HEK293 (cell line): ENCODE results near the gene NANOS1.

ENCODE experiments used
- CTCF ChIA-PET: fragments of 350-600 bp; formaldehyde crosslinking; extraction: SDS; loops from one replicate; lab custom pipeline; 2021; ENCODE audit warnings: antibody characterized with exemption; lab: Yijun Ruan, JAX
- POLR2A ChIA-PET: fragments of 300-600 bp; formaldehyde crosslinking; extraction: SDS; loops from one replicate; lab custom pipeline; 2020; ENCODE audit warnings: antibody characterized with exemption, inconsistent platforms; lab: Yijun Ruan, JAX
- H3K27ac ChIP-seq: fragments of 200-500 bp; sonication (Bioruptor generic); 2 replicates; pipeline ENCODE4 v1.5.1; 2014; ENCODE audit warnings: low read depth, low read length, control low read depth, inconsistent platforms; ENCODE audit errors: extremely low read depth
- H3K36me3 ChIP-seq, 2 experiments: fragments of 200-500 bp in 1 of 2; sonication (Bioruptor generic) in 1 of 2; 1 replicate in 1 of 2; 2 replicates in 1 of 2; pipeline ENCODE4 v1.5.1; 2014 to 2017; ENCODE audit warnings: inconsistent platforms in 2 of 2, low read length in 2 of 2; ENCODE audit not compliant: control insufficient read depth in 2 of 2, insufficient read depth in 1 of 2
- H3K4me1 ChIP-seq: fragments of 200-500 bp; sonication (Bioruptor generic); 2 replicates; pipeline ENCODE4 v1.5.1; 2014; ENCODE audit warnings: mild to moderate bottlenecking, low read length, inconsistent platforms; ENCODE audit not compliant: control insufficient read depth, insufficient read depth
- H3K4me3 ChIP-seq: 2 replicates; pipeline ENCODE4 v1.5.1; 2011; ENCODE audit warnings: low read depth, mild to moderate bottlenecking, control low read depth, low read length, moderate library complexity
- H3K9me3 ChIP-seq: fragments of 200-500 bp; sonication (Bioruptor generic); 2 replicates; pipeline ENCODE4 v1.5.1; 2014; ENCODE audit warnings: low read depth, low read length, inconsistent platforms; ENCODE audit not compliant: control insufficient read depth, insufficient read depth
- FEZF1 ChIP-seq: fragments of 450-650 bp; formaldehyde crosslinking; IDR thresholded peaks from 2 replicates; pipeline ENCODE4 v1.5.1; 2016; ENCODE audit warnings: missing biosample characterization, missing genetic modification characterization
- GLIS1 ChIP-seq: fragments of 450-650 bp; formaldehyde crosslinking; IDR thresholded peaks from 2 replicates; pipeline ENCODE4 v1.5.1; 2016; ENCODE audit warnings: missing biosample characterization, missing genetic modification characterization
- GLIS2 ChIP-seq: fragments of 450-650 bp; formaldehyde crosslinking; IDR thresholded peaks from 2 replicates; pipeline ENCODE4 v1.5.1; 2016; ENCODE audit warnings: missing biosample characterization, missing genetic modification characterization
- HOXC10 ChIP-seq: sonication (generic); formaldehyde crosslinking; IDR thresholded peaks from 2 replicates; pipeline ENCODE4 v1.8.1; 2023; ENCODE audit warnings: mild to moderate bottlenecking, missing genetic modification reagents
- IKZF3 ChIP-seq: fragments of 450-650 bp; IDR thresholded peaks from 2 replicates; pipeline ENCODE4 v1.5.0; 2018; ENCODE audit warnings: missing biosample characterization, mild to moderate bottlenecking, missing genetic modification characterization, moderate library complexity
- PRDM4 ChIP-seq: fragments of 450-650 bp; formaldehyde crosslinking; IDR thresholded peaks from 2 replicates; pipeline ENCODE4 v1.5.1; 2017; ENCODE audit warnings: missing biosample characterization, missing genetic modification characterization
- YY1 ChIP-seq: fragments of 450-650 bp; formaldehyde crosslinking; IDR thresholded peaks from 2 replicates; pipeline ENCODE4 v1.5.1; 2018; ENCODE audit warnings: missing biosample characterization, missing genetic modification characterization
- ZFP37 ChIP-seq: fragments of 450-650 bp; formaldehyde crosslinking; IDR thresholded peaks from 2 replicates; pipeline ENCODE4 v1.5.1; 2016; ENCODE audit warnings: missing biosample characterization, missing genetic modification characterization
- ZIC2 ChIP-seq: fragments of 450-650 bp; formaldehyde crosslinking; IDR thresholded peaks from 2 replicates; pipeline ENCODE4 v1.5.1; 2016; ENCODE audit warnings: missing biosample characterization, missing genetic modification characterization
- ZNF24 ChIP-seq: fragments of 450-650 bp; formaldehyde crosslinking; IDR thresholded peaks from 2 replicates; pipeline ENCODE4 v1.5.1; 2016; ENCODE audit warnings: missing biosample characterization, missing genetic modification characterization
- ZNF324 ChIP-seq: fragments of 450-650 bp; formaldehyde crosslinking; IDR thresholded peaks from 2 replicates; pipeline ENCODE4 v1.5.1; 2016; ENCODE audit warnings: missing biosample characterization, missing genetic modification characterization
- ZNF398 ChIP-seq: fragments of 450-650 bp; formaldehyde crosslinking; IDR thresholded peaks from 2 replicates; pipeline ENCODE4 v1.5.1; 2017; ENCODE audit warnings: missing biosample characterization, missing genetic modification characterization
- ZNF623 ChIP-seq: fragments of 450-650 bp; formaldehyde crosslinking; IDR thresholded peaks from 2 replicates; pipeline ENCODE4 v1.5.1; 2016; ENCODE audit warnings: missing biosample characterization, missing genetic modification characterization
- ZNF792 ChIP-seq: fragments of 450-650 bp; formaldehyde crosslinking; IDR thresholded peaks from 2 replicates; pipeline ENCODE4 v1.5.1; 2016; ENCODE audit warnings: missing biosample characterization, missing genetic modification characterization
- TF ChIP-seq, protein P1 (sequence below): fragments of 450-650 bp; formaldehyde crosslinking; IDR thresholded peaks from 2 replicates; pipeline ENCODE4 v1.5.1; 2016; ENCODE audit warnings: missing biosample characterization, missing genetic modification characterization
- TF ChIP-seq, protein P2 (sequence below): fragments of 450-650 bp; formaldehyde crosslinking; IDR thresholded peaks from 2 replicates; pipeline ENCODE4 v1.5.1; 2016; ENCODE audit warnings: missing biosample characterization, missing genetic modification characterization
- TF ChIP-seq, protein P3 (sequence below): fragments of 450-650 bp; formaldehyde crosslinking; IDR thresholded peaks from 2 replicates; pipeline ENCODE4 v1.5.1; 2016; ENCODE audit warnings: missing biosample characterization, missing genetic modification characterization
- TF ChIP-seq, protein P4 (sequence below): fragments of 450-650 bp; formaldehyde crosslinking; IDR thresholded peaks from 2 replicates; pipeline ENCODE4 v1.5.1; 2016; ENCODE audit warnings: missing biosample characterization, missing genetic modification characterization

Gene NANOS1

GRCh38 chr10:119024882-119025281, 4.6 kb upstream of the NANOS1 start:
- no peak for TF ChIP-seq HOXC10
- TF ChIP-seq, all 188 proteins: peak for 0
- Histone ChIP-seq H3K4me3 (no peak overlapping the region), H3K27ac (no peak overlapping the region), H3K4me1 (no peaks in the 10 kb centered on the region; the same call in 1 of the 2 replicates), H3K9me3 (no peaks in the 10 kb centered on the region), H3K36me3 (no peaks in the 10 kb centered on the region)
- CTCF ChIA-PET = no interaction called here
- POLR2A ChIA-PET = no interaction called here

- no peak for TF ChIP-seq FEZF1 (tag by site-specific recombination)
- TF ChIP-seq IKZF3 (tag by site-specific recombination) = 0 out of 2 replicates have a peak, but pooled peaks have one; percentile 21
- TF ChIP-seq ZIC2 (tag by site-specific recombination) = peak; percentile 28; the same call in 1 of the 2 replicates
- TF ChIP-seq, protein P1, sequence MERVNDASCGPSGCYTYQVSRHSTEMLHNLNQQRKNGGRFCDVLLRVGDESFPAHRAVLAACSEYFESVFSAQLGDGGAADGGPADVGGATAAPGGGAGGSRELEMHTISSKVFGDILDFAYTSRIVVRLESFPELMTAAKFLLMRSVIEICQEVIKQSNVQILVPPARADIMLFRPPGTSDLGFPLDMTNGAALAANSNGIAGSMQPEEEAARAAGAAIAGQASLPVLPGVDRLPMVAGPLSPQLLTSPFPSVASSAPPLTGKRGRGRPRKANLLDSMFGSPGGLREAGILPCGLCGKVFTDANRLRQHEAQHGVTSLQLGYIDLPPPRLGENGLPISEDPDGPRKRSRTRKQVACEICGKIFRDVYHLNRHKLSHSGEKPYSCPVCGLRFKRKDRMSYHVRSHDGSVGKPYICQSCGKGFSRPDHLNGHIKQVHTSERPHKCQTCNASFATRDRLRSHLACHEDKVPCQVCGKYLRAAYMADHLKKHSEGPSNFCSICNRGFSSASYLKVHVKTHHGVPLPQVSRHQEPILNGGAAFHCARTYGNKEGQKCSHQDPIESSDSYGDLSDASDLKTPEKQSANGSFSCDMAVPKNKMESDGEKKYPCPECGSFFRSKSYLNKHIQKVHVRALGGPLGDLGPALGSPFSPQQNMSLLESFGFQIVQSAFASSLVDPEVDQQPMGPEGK = peak; percentile 49; the same call in 1 of the 2 replicates
- TF ChIP-seq, protein P2, sequence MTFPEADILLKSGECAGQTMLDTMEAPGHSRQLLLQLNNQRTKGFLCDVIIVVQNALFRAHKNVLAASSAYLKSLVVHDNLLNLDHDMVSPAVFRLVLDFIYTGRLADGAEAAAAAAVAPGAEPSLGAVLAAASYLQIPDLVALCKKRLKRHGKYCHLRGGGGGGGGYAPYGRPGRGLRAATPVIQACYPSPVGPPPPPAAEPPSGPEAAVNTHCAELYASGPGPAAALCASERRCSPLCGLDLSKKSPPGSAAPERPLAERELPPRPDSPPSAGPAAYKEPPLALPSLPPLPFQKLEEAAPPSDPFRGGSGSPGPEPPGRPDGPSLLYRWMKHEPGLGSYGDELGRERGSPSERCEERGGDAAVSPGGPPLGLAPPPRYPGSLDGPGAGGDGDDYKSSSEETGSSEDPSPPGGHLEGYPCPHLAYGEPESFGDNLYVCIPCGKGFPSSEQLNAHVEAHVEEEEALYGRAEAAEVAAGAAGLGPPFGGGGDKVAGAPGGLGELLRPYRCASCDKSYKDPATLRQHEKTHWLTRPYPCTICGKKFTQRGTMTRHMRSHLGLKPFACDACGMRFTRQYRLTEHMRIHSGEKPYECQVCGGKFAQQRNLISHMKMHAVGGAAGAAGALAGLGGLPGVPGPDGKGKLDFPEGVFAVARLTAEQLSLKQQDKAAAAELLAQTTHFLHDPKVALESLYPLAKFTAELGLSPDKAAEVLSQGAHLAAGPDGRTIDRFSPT (tag by site-specific recombination) = peak; percentile 78
- peak; percentile 92 for TF ChIP-seq GLIS1 (tag by site-specific recombination)
- TF ChIP-seq ZNF792 (tag by site-specific recombination) = no peak
- TF ChIP-seq ZNF398 (tag by site-specific recombination) = peak; percentile 76
- peak; percentile 59; the same call in 1 of the 2 replicates for TF ChIP-seq GLIS2 (tag by site-specific recombination)
- TF ChIP-seq, protein P3, sequence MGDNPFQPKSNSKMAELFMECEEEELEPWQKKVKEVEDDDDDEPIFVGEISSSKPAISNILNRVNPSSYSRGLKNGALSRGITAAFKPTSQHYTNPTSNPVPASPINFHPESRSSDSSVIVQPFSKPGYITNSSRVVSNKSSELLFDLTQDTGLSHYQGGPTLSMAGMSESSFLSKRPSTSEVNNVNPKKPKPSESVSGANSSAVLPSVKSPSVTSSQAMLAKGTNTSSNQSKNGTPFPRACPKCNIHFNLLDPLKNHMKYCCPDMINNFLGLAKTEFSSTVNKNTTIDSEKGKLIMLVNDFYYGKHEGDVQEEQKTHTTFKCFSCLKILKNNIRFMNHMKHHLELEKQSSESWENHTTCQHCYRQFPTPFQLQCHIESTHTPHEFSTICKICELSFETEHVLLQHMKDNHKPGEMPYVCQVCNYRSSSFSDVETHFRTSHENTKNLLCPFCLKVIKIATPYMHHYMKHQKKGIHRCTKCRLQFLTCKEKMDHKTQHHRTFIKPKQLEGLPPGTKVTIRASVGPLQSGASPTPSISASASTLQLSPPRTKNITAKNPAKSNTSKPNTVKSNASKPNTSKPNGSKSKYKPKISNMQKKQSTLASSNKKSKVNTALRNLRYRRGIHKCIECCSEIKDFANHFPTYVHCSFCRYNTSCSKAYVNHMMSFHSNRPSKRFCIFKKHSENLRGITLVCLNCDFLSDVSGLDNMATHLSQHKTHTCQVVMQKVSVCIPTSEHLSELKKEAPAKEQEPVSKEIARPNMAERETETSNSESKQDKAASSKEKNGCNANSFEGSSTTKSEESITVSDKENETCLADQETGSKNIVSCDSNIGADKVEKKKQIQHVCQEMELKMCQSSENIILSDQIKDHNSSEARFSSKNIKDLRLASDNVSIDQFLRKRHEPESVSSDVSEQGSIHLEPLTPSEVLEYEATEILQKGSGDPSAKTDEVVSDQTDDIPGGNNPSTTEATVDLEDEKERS = no peak
- no peak for TF ChIP-seq ZNF324
- TF ChIP-seq, all 188 proteins: peak for 7
- Histone ChIP-seq H3K36me3 (no peaks in the 10 kb centered on the region), H3K9me3 (no peaks in the 10 kb centered on the region), H3K27ac (no peak overlapping the region), H3K4me1 (no peaks in the 10 kb centered on the region; the same call in 1 of the 2 replicates), H3K4me3 (no peak overlapping the region)
- POLR2A ChIA-PET = no interaction called here
- CTCF ChIA-PET = interaction anchor here (0.6 kb wide), 1 partner anchor 15 kb away, joined by 3 read pairs; no protein-coding TSS in a partner anchor
Measured at GRCh38 chr10:119025336-119025735, 4.2 kb upstream of the NANOS1 start.

DNA sequence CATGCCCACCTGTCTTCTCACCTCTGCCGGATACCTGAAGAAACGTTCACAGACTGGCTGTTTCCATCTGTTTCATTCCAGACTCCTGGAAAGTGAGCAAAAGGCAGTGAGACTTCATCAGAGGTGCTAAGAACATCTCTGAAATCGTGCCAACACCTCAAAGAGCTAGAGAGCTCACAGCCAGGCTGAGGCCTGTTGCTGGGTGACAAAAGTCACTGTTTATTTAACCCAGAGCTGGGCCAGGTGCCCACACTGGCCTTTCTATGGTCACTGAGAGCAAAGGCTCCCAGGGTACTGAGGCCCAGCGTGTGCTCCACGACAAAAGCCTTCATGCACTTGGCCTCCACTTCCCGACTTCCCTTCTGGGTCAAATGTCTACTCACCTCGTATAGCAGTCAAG, 3.7 kb upstream of the NANOS1 start:
- no peaks in the 10 kb centered on the region for H3K36me3 ChIP-seq
- POLR2A ChIA-PET = no interaction called here
- CTCF ChIA-PET = interaction anchor here (0.6 kb wide), 1 partner anchor 16 kb away, joined by 3 read pairs; no protein-coding TSS in a partner anchor
- H3K9me3 ChIP-seq = no peaks in the 10 kb centered on the region
- no peaks in the 10 kb centered on the region; the same call in 1 of the 2 replicates for H3K4me1 ChIP-seq
- no peak overlapping the region for H3K27ac ChIP-seq
- H3K4me3 ChIP-seq = no peak overlapping the region
- TF ChIP-seq ZNF24 (tag by site-specific recombination) = no peak
- no peak for TF ChIP-seq ZFP37 (tag by site-specific recombination)
- TF ChIP-seq PRDM4 (tag by site-specific recombination) = no peak
- TF ChIP-seq ZNF623 (tag by site-specific recombination) = no peak
- no peak for TF ChIP-seq YY1 (tag by site-specific recombination)
- TF ChIP-seq, protein P4, sequence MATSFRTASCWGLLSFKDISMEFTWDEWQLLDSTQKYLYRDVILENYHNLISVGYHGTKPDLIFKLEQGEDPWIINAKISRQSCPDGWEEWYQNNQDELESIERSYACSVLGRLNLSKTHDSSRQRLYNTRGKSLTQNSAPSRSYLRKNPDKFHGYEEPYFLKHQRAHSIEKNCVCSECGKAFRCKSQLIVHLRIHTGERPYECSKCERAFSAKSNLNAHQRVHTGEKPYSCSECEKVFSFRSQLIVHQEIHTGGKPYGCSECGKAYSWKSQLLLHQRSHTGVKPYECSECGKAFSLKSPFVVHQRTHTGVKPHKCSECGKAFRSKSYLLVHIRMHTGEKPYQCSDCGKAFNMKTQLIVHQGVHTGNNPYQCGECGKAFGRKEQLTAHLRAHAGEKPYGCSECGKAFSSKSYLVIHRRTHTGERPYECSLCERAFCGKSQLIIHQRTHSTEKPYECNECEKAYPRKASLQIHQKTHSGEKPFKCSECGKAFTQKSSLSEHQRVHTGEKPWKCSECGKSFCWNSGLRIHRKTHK = no peak
